HepG2 (cell line): ENCODE data around the gene TDRD10. TPM values are rescaled to one million over a fixed set of nuclear protein-coding genes. Genes with fewer than 3 reads are reported as not detected.
A peak's percentile ranks its signal among the peaks of the same experiment; 100 is the strongest.

Experiments
- ATF7 ChIP-seq, 2 experiments: fragments of 450-650 bp in 1 of 2; sonication (generic) in 1 of 2; formaldehyde crosslinking in 1 of 2; IDR thresholded peaks; 2 replicates each; pipeline versions ENCODE4 v1.4.0 to v1.6.1; 2016 to 2020; ENCODE audit warnings: antibody characterized with exemption in 1 of 2, mild to moderate bottlenecking in 1 of 2, missing genetic modification reagents in 1 of 2
- CREM ChIP-seq, 2 experiments: sonication (generic) in 1 of 2; formaldehyde crosslinking in 1 of 2; IDR thresholded peaks; 2 replicates each; pipeline versions ENCODE4 v1.4.0 to v1.6.1; 2016 to 2020; ENCODE audit warnings: antibody characterized with exemption in 1 of 2, mild to moderate bottlenecking in 1 of 2, missing genetic modification reagents in 1 of 2
- ERF ChIP-seq: IDR thresholded peaks from 2 replicates; pipeline ENCODE4 v1.6.1; 2018; ENCODE audit warnings: missing biosample characterization, missing genetic modification reagents
- GABPA ChIP-seq, 2 experiments: IDR thresholded peaks; 2 replicates each; pipeline ENCODE4 v1.6.1; 2011 to 2016; ENCODE audit warnings: low read depth in 2 of 2, low read length in 1 of 2, missing biosample characterization in 1 of 2, missing genetic modification characterization in 1 of 2
- KLF12 ChIP-seq: sonication (generic); formaldehyde crosslinking; IDR thresholded peaks from 2 replicates; pipeline ENCODE4 v1.4.0; 2020; ENCODE audit warnings: missing genetic modification reagents, borderline replicate concordance
- LRRFIP1 ChIP-seq: sonication (generic); formaldehyde crosslinking; conservative IDR thresholded peaks from 2 replicates; pipeline ENCODE4 v1.4.0; 2020; ENCODE audit warnings: missing genetic modification reagents
- MAF1 ChIP-seq: sonication (generic); formaldehyde crosslinking; IDR thresholded peaks from 2 replicates; pipeline ENCODE4 v1.5.0; 2020; ENCODE audit warnings: missing genetic modification reagents, borderline replicate concordance
- MXD4 ChIP-seq: IDR thresholded peaks from 2 replicates; pipeline ENCODE4 v1.6.1; 2016; ENCODE audit warnings: mild to moderate bottlenecking, missing biosample characterization, missing genetic modification reagents
- NBN ChIP-seq: fragments of 450-650 bp; conservative IDR thresholded peaks from 2 replicates; pipeline ENCODE4 v1.6.1; 2017
- NR2F1 ChIP-seq, 2 experiments: fragments of 450-650 bp in 1 of 2; formaldehyde crosslinking in 1 of 2; IDR thresholded peaks; 2 replicates each; pipeline versions ENCODE4 v1.5.0 to v1.6.1; 2016 to 2020; ENCODE audit warnings: mild to moderate bottlenecking in 1 of 2, missing compliant biosample characterization in 1 of 2, missing genetic modification reagents in 1 of 2, moderate library complexity in 1 of 2
- PCBP2 ChIP-seq: fragments of 200-400 bp; formaldehyde crosslinking; optimal IDR thresholded peaks from 2 replicates; pipeline ENCODE3; 2018; ENCODE audit warnings: low read length, low read depth; ENCODE audit not compliant: poor library complexity, severe bottlenecking
- SMC3 ChIP-seq: IDR thresholded peaks from 2 replicates; pipeline ENCODE4 v1.6.1; 2011; ENCODE audit warnings: low read length, improper control_type of control experiment
- SOX13 ChIP-seq, 3 experiments: fragments of 450-650 bp in 1 of 3; sonication (generic) in 1 of 3; formaldehyde crosslinking in 1 of 3; IDR thresholded peaks in 2 of 3; conservative IDR thresholded peaks in 1 of 3; 2 replicates each; pipeline versions ENCODE4 v1.5.0 to v1.6.1; 2016 to 2020; ENCODE audit warnings: antibody characterized with exemption in 1 of 3, mild to moderate bottlenecking in 1 of 3, missing compliant biosample characterization in 1 of 3, missing genetic modification reagents in 1 of 3, moderate library complexity in 1 of 3
- SRY ChIP-seq: sonication (generic); formaldehyde crosslinking; IDR thresholded peaks from 2 replicates; pipeline ENCODE4 v1.8.0; 2022; ENCODE audit warnings: mild to moderate bottlenecking, missing genetic modification reagents
- ZBTB7B ChIP-seq: sonication (generic); formaldehyde crosslinking; IDR thresholded peaks from 2 replicates; pipeline ENCODE4 v1.4.0; 2020; ENCODE audit warnings: missing genetic modification reagents
- ZFX ChIP-seq: sonication (generic); formaldehyde crosslinking; IDR thresholded peaks from 2 replicates; pipeline ENCODE4 v1.4.0; 2020; ENCODE audit warnings: mild to moderate bottlenecking, low read depth, missing genetic modification reagents, moderate library complexity
- ZNF12 ChIP-seq: sonication (generic); formaldehyde crosslinking; IDR thresholded peaks from 2 replicates; pipeline ENCODE4 v1.5.0; 2020; ENCODE audit warnings: missing genetic modification reagents
- ZNF18 ChIP-seq: sonication (generic); formaldehyde crosslinking; IDR thresholded peaks from 2 replicates; pipeline ENCODE4 v1.8.0; 2022; ENCODE audit warnings: mild to moderate bottlenecking, missing genetic modification reagents; ENCODE audit not compliant: insufficient replicate concordance
- ZNF24 ChIP-seq: fragments of 450-650 bp; IDR thresholded peaks from 2 replicates; pipeline ENCODE4 v1.6.1; 2017; ENCODE audit warnings: antibody characterized with exemption, mild to moderate bottlenecking
- ZNF501 ChIP-seq: sonication (generic); formaldehyde crosslinking; IDR thresholded peaks from 2 replicates; pipeline ENCODE4 v1.5.1; 2020; ENCODE audit warnings: mild to moderate bottlenecking, moderate library complexity, missing genetic modification reagents
- ZNF720 ChIP-seq: sonication (generic); formaldehyde crosslinking; IDR thresholded peaks from 2 replicates; pipeline ENCODE4 v1.4.0; 2020; ENCODE audit warnings: missing genetic modification reagents
- ZNF776 ChIP-seq: sonication (generic); formaldehyde crosslinking; IDR thresholded peaks from 2 replicates; pipeline ENCODE4 v1.4.0; 2020; ENCODE audit warnings: mild to moderate bottlenecking, missing genetic modification reagents
- ZNF790 ChIP-seq: sonication (generic); formaldehyde crosslinking; IDR thresholded peaks from 2 replicates; pipeline ENCODE4 v1.8.0; 2022; ENCODE audit warnings: missing genetic modification reagents, mild to moderate bottlenecking, borderline replicate concordance
- polyA plus RNA-seq, 8 experiments: library from polyadenylated mRNA; depleted of rRNA in 3 of 8; stranded (reverse) in 7 of 8; unstranded in 1 of 8; fragments of >200 nt; fragmentation: Illumina TruSeq in 4 of 8; extraction: Trizol in 4 of 8; gene quantifications; 2 replicates each; pipeline versions ENCODE4 v1.2.1 to v1.2.3, GENCODE V29; 2011 to 2016; ENCODE audit warnings: low read depth in 4 of 8, missing spikeins in 1 of 8, mixed read lengths in 1 of 8; ENCODE audit not compliant: insufficient read depth in 1 of 8
- total RNA-seq, 5 experiments: library from RNA; depleted of rRNA; stranded (reverse); fragments of >200 nt; fragmentation: Illumina TruSeq; extraction: Trizol; gene quantifications; 2 replicates each; pipeline ENCODE4 v1.2.3, GENCODE V29; 2016; ENCODE audit warnings: low read depth in 1 of 5
- TF ChIP-seq, protein P1 (sequence below): sonication (generic); formaldehyde crosslinking; conservative IDR thresholded peaks from 2 replicates; pipeline ENCODE4 v1.4.0; 2020; ENCODE audit warnings: missing genetic modification reagents

Gene TDRD10
- total and polyA plus RNA-seq, 2 of the 13 experiments (the other 11 are each of a cell fraction or from before 2014, with no cell fraction given) = not detected

DNA sequence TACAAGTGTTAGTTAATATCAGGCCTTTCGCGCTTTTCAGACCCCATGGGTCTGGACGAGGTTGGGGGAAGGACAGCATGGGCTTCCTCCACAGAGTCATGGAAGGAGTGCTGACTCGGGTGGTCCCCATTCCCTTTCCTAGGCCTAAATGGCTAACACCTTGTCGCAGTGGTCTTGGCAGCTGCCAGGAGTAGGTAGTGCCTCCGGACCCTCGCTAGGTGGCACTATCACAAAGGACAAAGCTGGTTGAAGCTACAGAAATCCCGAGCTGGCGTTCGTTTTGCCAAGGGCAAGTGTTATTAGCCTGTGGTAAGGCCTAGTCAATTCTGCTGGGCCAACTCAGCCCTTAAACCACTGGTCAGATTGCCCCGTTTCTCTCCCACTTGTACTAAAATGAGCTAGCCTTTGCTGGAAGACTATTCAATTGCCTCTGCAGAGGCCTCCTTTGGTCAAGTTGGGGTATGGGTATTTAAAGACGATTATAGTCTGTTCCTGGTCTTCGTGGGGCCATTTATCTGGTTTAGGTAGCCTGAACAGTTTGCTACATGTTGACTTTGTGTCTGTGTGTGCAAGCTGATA, 57.5 kb downstream of the TDRD10 start (continued):
- no peak for TF ChIP-seq LRRFIP1 (CRISPR knock-in tag)
- no peak for TF ChIP-seq ATF7 (IDR thresholded peaks at IDR 0.05)
- TF ChIP-seq ATF7 (CRISPR knock-in tag; IDR thresholded peaks at IDR 0.05) = no peak
- no peak for TF ChIP-seq ZNF18 (CRISPR knock-in tag)
- TF ChIP-seq ZNF720 (CRISPR knock-in tag) = no peak
- 0 out of 2 replicates have a peak, but pooled peaks have one; percentile 15 for TF ChIP-seq ZNF12 (CRISPR knock-in tag)
- TF ChIP-seq, protein P1, sequence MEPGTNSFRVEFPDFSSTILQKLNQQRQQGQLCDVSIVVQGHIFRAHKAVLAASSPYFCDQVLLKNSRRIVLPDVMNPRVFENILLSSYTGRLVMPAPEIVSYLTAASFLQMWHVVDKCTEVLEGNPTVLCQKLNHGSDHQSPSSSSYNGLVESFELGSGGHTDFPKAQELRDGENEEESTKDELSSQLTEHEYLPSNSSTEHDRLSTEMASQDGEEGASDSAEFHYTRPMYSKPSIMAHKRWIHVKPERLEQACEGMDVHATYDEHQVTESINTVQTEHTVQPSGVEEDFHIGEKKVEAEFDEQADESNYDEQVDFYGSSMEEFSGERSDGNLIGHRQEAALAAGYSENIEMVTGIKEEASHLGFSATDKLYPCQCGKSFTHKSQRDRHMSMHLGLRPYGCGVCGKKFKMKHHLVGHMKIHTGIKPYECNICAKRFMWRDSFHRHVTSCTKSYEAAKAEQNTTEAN (CRISPR knock-in tag) = no peak
- no peak; the same call in 1 of the 2 replicates for TF ChIP-seq ZNF501 (CRISPR knock-in tag)
- TF ChIP-seq GABPA (IDR thresholded peaks at IDR 0.05; ENCODE audit: low read depth, low read length) = no peak
- peak; percentile 39; the same call in 1 of the 2 replicates for TF ChIP-seq GABPA (CRISPR knock-in tag; IDR thresholded peaks at IDR 0.05; ENCODE audit: low read depth)
- 0 out of 2 replicates have a peak, but pooled peaks have one; percentile 12 for TF ChIP-seq ERF (CRISPR knock-in tag)
- TF ChIP-seq NR2F1 (CRISPR knock-in tag; IDR thresholded peaks at IDR 0.05) = no peak
- TF ChIP-seq ZNF790 (CRISPR knock-in tag) = no peak
- peak; percentile 54 for TF ChIP-seq ZFX
- 0 out of 2 replicates have a peak, but pooled peaks have one; percentile 5 for TF ChIP-seq CREM (IDR thresholded peaks at IDR 0.05)
- TF ChIP-seq CREM (CRISPR knock-in tag; IDR thresholded peaks at IDR 0.05) = no peak
- no peak for TF ChIP-seq MXD4 (CRISPR knock-in tag)
- TF ChIP-seq ZNF776 (CRISPR knock-in tag) = no peak
- TF ChIP-seq SOX13 (IDR thresholded peaks at IDR 0.05) = no peak
- no peak; a peak in 1 of 4 replicates for TF ChIP-seq SOX13 (CRISPR knock-in tag; conservative IDR thresholded peaks at IDR 0.05 in 1 of 2, IDR thresholded peaks at IDR 0.05 in 1 of 2)
- no peak for TF ChIP-seq MAF1 (CRISPR knock-in tag)
- TF ChIP-seq ZNF24 = peak; percentile 16; the same call in 1 of the 2 replicates
- TF ChIP-seq PCBP2 = no peak
- TF ChIP-seq NBN = no peak
- TF ChIP-seq SRY (CRISPR knock-in tag) = no peak
- TF ChIP-seq SMC3 = peak; percentile 80
- TF ChIP-seq ZBTB7B (CRISPR knock-in tag) = peak; percentile 67; the same call in 1 of the 2 replicates
- TF ChIP-seq KLF12 (CRISPR knock-in tag) = no peak
